NCI-H2029 (cell line): ENCODE measurements around the gene PRSS8.
"Not testable (repeated sequence)": the region's sequence is repeated elsewhere in the genome, so short reads cannot be mapped to it uniquely, and the experiment has no call there.

ENCODE experiments used
- DNase-seq: peaks from one replicate; lab custom pipeline; 2025; lab: John Stamatoyannopoulos, UW

Gene PRSS8

DNA sequence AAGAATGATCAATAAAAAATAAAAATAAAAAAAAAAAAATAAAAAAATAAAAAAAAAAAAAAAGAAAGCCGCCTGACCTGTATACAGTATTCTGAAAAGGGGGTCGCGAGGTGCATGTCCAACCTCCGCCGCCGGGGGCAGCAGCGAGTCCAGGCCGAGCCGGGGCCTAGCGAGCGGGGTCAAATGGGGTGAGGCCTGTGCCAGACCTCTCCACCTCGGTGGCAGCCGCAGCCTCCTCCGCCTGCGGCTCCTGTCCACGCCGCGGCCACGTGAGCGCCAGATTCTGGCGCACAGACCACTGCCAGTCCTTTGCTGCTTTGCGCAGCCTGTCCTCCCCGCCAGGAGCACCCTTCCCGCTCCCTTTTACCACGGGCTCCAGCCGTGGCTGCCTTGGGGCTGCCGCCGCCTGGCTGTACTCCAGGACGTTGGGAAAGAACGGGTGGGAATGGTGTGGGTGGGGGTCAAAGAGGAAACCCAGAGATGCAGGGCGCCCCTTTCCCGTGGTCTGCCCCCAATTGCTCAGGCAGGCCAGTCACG lies 29.8 kb downstream of the PRSS8 start:
- peak; percentile 77 for DNase-seq

GRCh38 chr16:31100876-31101641 lies 34.5 kb downstream of the PRSS8 start:
- DNase-seq = not testable (repeated sequence)

GRCh38 chr16:31099860-31100638 lies 35.5 kb downstream of the PRSS8 start:
- DNase-seq = no peak

DNA sequence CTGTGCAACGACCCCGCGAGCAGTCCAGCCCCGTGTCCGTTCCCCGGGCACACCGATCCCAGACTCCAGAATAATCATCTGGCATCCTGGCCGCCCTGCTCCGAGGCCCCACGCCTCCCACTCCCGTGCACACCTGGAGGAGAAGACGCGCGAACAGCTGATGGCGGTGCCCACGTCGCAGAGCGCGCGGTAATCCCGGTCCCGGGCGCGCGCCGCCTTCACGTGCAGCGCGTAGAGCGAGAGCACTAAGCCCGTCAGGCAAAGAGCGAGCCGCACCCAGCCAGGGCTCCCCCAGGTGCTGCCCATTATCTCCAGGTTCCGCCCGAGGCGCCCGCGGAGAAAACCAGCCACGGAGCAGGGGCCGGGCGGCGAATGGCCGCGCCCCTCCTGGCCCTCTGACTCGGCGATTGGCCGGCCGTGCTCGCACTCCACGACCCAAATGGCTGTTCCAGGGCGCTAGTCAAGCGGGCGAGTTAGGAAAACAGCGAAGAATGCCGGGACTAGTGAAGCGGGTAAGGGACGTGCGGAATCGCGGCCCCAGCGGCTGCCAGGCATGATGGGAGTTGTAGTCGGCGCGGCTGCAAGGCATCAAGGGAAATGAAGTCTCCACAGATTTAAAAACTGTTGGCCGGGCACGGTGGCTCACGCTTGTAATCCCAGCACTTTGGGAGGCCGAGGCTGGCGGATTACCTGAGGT lies 41.0 kb downstream of the PRSS8 start, which contains the start of gene VKORC1:
TSS of gene VKORC1 (minus strand) at position 374 of the 697 bp plus-strand sequence. CDS start at position 306, 68 bp downstream.
- DNase-seq = peak; percentile 94

DNA sequence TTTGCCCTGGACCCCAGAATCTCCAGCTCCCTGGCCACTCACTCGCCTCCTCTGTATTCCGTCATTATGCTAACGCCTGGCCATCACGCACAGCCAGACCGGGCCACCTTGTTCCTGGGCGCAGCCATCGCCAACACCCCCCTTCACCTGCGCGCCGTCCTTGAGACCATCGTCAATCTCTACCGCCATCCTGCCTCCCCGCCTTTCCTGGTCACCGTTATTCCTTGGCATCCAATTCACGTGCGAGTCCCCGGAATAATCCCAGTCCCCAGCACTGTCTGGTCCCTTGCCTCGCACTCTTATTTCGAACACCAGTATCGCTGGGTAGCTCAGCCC lies 41.5 kb downstream of the PRSS8 start:
- no peak for DNase-seq

GRCh38 chr16:31093132-31093703 lies 42.3 kb downstream of the PRSS8 start:
- DNase-seq = no peak

- no peak for DNase-seq
These were observed 43.2 kb downstream of the PRSS8 start for GRCh38 chr16:31092330-31092729.

- no peak for DNase-seq
These were observed 45.0 kb downstream of the PRSS8 start for GRCh38 chr16:31090540-31090939.

- no peak for DNase-seq
These were observed 46.3 kb downstream of the PRSS8 start for GRCh38 chr16:31089199-31089598.

GRCh38 chr16:31088459-31089183 lies 46.9 kb downstream of the PRSS8 start, which contains the start of gene PRSS53:
PRSS53 (minus strand) TSS chr16:31088943; CDS start chr16:31088809, 134 bp downstream.
- DNase-seq = peak; percentile 28

- DNase-seq = no peak
These were observed 47.6 kb downstream of the PRSS8 start for GRCh38 chr16:31087971-31088370.

- no peak for DNase-seq
These were observed 48.0 kb downstream of the PRSS8 start for GRCh38 chr16:31087481-31087880.

DNA sequence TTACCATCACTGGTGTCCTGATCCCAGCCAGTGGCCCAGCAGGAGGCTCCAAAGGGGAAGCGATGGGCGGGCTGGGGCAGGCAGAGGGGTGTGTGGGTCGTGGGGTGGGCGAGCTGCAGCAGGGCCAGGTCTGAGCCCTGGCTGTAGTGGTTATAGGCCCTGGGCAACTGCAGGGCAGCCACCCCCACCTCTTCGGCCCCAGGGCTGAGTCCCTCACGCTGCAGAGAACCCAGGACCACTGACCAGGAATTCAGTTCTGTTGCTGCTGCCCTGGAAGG lies 49.0 kb downstream of the PRSS8 start:
- DNase-seq = no peak

- no peak for DNase-seq
These were observed 49.5 kb downstream of the PRSS8 start for GRCh38 chr16:31085873-31086628.

GRCh38 chr16:31085411-31085810 lies 50.1 kb downstream of the PRSS8 start:
- no peak for DNase-seq

DNA sequence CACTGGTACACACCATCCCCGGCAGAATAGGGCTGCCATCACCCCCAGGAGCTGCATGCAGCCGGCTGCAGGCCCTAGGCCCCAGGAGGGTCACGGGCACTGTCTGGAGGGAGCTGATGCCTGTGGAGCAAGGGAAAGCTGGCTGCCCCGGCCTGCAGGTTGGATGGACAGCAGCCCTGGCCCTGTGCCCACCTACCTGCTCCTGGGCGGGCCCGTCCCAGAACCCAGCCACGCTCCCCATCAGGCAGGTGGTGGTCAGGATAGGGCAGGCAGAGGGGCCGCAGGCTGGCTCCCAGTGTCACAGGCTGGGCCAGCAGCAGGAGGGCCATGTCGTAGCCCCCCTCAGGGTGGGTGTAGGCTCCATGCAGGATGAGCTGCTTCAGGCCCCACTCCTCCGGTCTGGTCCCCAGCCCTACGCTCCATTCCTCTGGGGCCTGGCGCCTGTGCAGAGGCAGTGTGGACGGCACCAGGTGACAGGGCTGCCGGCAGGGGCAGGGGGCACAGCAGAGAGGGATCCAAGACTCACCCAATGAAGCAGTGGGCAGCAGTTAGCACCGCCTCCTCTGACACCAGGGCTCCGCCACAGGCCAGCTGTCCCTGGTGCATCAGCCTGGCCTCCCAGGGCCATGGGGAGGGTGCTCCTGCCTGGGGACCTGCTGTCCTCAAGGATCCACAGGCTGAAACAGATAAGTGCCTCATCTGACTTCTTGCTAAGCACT lies 50.8 kb downstream of the PRSS8 start:
- no peak for DNase-seq

DNA sequence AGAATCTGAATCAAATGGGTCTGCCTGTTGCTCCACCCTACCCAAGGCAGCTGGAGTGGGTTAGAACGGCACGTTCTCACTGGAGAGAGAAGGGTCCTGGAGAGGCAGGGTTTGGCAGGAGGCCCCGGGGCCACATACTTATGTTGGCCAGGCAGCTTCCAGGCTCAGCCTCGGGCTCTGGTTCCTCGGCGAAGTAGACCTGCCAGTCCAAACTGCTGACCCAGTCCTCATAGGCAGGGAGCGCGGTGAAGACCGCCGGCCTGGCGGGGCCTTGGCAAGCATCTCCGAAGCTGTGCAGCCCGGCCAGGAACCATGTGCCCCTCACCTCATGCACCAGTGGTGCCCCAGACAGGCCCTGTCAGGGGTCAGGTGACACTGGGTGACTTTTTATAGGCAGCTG lies 51.5 kb downstream of the PRSS8 start:
- no peak for DNase-seq

DNA sequence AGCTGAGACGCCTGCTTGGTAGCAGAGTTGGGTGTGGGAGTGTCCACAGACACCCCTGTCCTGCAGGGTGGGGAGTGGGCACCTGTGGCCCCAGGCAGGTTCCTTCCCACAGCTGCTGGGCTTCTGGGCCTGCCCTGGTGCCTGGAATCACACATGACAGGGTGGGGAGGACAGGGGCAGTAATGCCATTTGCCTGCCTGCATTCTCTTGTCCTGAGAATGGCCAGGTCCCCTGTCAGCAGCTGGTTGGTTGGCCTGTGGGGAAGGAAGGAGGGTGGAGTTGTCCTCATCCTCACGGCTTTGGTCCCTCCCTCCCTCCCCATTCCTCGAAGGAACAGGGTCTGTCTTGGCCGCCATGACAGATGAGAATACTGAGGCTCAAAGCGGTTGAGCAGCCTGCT lies 52.0 kb downstream of the PRSS8 start:
- no peak for DNase-seq

- DNase-seq = no peak
These were observed 52.4 kb downstream of the PRSS8 start for GRCh38 chr16:31083081-31083480.

- DNase-seq = no peak
These were observed 53.0 kb downstream of the PRSS8 start for GRCh38 chr16:31082368-31083045.
